ENCODE measurements around the gene TEX14.
"Not testable (repeated sequence)": the region's sequence is repeated elsewhere in the genome, so short reads cannot be mapped to it uniquely, and the experiment has no call there.

The TEX14 gene

GRCh38 chr17:58557981-58558380, 133.9 kb downstream of the TEX14 start:
- DNase-seq = no peak

GRCh38 chr17:58556833-58557250, 135.0 kb downstream of the TEX14 start:
- DNase-seq = no peak

- not testable (repeated sequence) for DNase-seq
Measured at GRCh38 chr17:58555109-58555508, 136.7 kb downstream of the TEX14 start.

- DNase-seq = no peak
Measured at GRCh38 chr17:58541249-58541648, 150.6 kb downstream of the TEX14 start.

- no peak for DNase-seq
Measured at GRCh38 chr17:58539698-58540097, 152.1 kb downstream of the TEX14 start.

GRCh38 chr17:58538811-58539409, 152.9 kb downstream of the TEX14 start:
- no peak for DNase-seq

GRCh38 chr17:58537266-58537665, 154.6 kb downstream of the TEX14 start:
- DNase-seq = no peak

- DNase-seq = no peak
Measured at GRCh38 chr17:58536542-58536941, 155.3 kb downstream of the TEX14 start.

- no peak for DNase-seq
Measured at GRCh38 chr17:58535431-58535830, 156.4 kb downstream of the TEX14 start.

GRCh38 chr17:58534901-58535421, 156.9 kb downstream of the TEX14 start:
- DNase-seq = peak in 1 of 2 donors; percentile 36

GRCh38 chr17:58534331-58534730, 157.5 kb downstream of the TEX14 start:
- no peak for DNase-seq

GRCh38 chr17:58533616-58534188, 158.1 kb downstream of the TEX14 start:
- no peak for DNase-seq

- DNase-seq = no peak
Measured at GRCh38 chr17:58532555-58532951, 159.3 kb downstream of the TEX14 start.

GRCh38 chr17:58531661-58532554, 159.9 kb downstream of the TEX14 start:
- DNase-seq = peak; percentile 59 to 64

- DNase-seq = no peak
Measured at GRCh38 chr17:58531122-58531521, 160.7 kb downstream of the TEX14 start.

GRCh38 chr17:58530655-58531054, 161.2 kb downstream of the TEX14 start:
- no peak for DNase-seq

GRCh38 chr17:58529275-58529674, 162.6 kb downstream of the TEX14 start:
- no peak for DNase-seq

GRCh38 chr17:58528443-58528842, 163.4 kb downstream of the TEX14 start:
- no peak for DNase-seq

- DNase-seq = no peak
Measured at GRCh38 chr17:58527949-58528348, 163.9 kb downstream of the TEX14 start.

GRCh38 chr17:58527306-58527705, 164.5 kb downstream of the TEX14 start:
- no peak for DNase-seq

GRCh38 chr17:58525239-58525638, 166.6 kb downstream of the TEX14 start:
- DNase-seq = no peak

GRCh38 chr17:58521680-58522079, 170.2 kb downstream of the TEX14 start:
- no peak for DNase-seq

- no peak for DNase-seq
Measured at GRCh38 chr17:58520843-58521430, 170.9 kb downstream of the TEX14 start.
